BJ (cell line): ENCODE measurements around the gene ARHGAP26. TPM values are rescaled to one million over a fixed set of nuclear protein-coding genes. Genes with fewer than 3 reads are reported as not detected.

Source experiments
- CTCF ChIA-PET: fragments of 350-600 bp; formaldehyde crosslinking; extraction: SDS; loops from one replicate; lab custom pipeline; 2021; ENCODE audit warnings: antibody characterized with exemption, inconsistent platforms; lab: Yijun Ruan, JAX
- POLR2A ChIA-PET: fragments of 300-600 bp; sonication (Branson Sonifier 250); formaldehyde crosslinking; extraction: SDS; loops from one replicate; lab custom pipeline; 2021; ENCODE audit warnings: antibody characterized with exemption; lab: Charles Lee
- DNase-seq: peaks from one replicate; pipeline ENCODE4 v3.0.0-alpha.2; 2011; ENCODE audit warnings: low read depth
- H3K27me3 ChIP-seq: 2 replicates; pipeline ENCODE4 v1.6.0; 2011; ENCODE audit warnings: low read length; ENCODE audit not compliant: control insufficient read depth, insufficient read depth
- H3K36me3 ChIP-seq: 2 replicates; pipeline ENCODE4 v1.5.1; 2011; ENCODE audit warnings: low read length; ENCODE audit not compliant: control insufficient read depth, insufficient read depth
- H3K4me3 ChIP-seq: 2 replicates; pipeline ENCODE4 v1.5.1; 2011; ENCODE audit warnings: low read depth, mild to moderate bottlenecking, control low read depth, low read length
- CTCF ChIP-seq: IDR thresholded peaks from 2 replicates; pipeline ENCODE4 v1.5.1; 2011; ENCODE audit warnings: low read depth, mild to moderate bottlenecking, control low read depth, inconsistent platforms, low read length, moderate library complexity; ENCODE audit not compliant: insufficient read depth
- polyA plus RNA-seq: library from polyadenylated mRNA; depleted of rRNA; stranded (reverse); fragments of >200 nt; gene quantifications from 2 replicates; pipeline ENCODE4 v1.2.3, GENCODE V29; 2011

Gene ARHGAP26
- polyA plus RNA-seq, 1 experiment = 4.8 TPM

- ChIA-PET CTCF (interaction anchor here (1.5 to 2.8 kb wide), 3 partner anchors 12 to 189 kb away, joined by 3 to 7 read pairs (median 5); no protein-coding TSS in a partner anchor), POLR2A (no interaction called here)
- Histone ChIP-seq H3K27me3 (no peaks in the 10 kb centered on the region; the same call in 1 of the 2 replicates), H3K36me3 (0 out of 2 replicates have a peak, but pooled peaks cover 2% of the 10 kb centered on the region), H3K4me3 (no peak overlapping the region)
- DNase-seq = no peak
- no peak for TF ChIP-seq CTCF
These were observed 132.2 kb downstream of the ARHGAP26 start for GRCh38 chr5:142902186-142902965.

GRCh38 chr5:142904416-142904815 lies 134.2 kb downstream of the ARHGAP26 start:
- no peaks in the 10 kb centered on the region for H3K27me3 ChIP-seq
- POLR2A ChIA-PET = no interaction called here
- no peak overlapping the region for H3K4me3 ChIP-seq
- TF ChIP-seq CTCF = no peak
- 0 out of 2 replicates have a peak, but pooled peaks cover 2% of the 10 kb centered on the region for H3K36me3 ChIP-seq
- CTCF ChIA-PET = interaction anchor here (0.6 to 2.8 kb wide), 3 partner anchors 10 to 191 kb away, joined by 4 to 7 read pairs (median 5); no protein-coding TSS in a partner anchor
- no peak for DNase-seq

GRCh38 chr5:142905348-142905747 lies 135.2 kb downstream of the ARHGAP26 start:
- ChIA-PET CTCF (no interaction called here), POLR2A (no interaction called here)
- TF ChIP-seq CTCF = no peak
- no peaks in the 10 kb centered on the region for H3K27me3 ChIP-seq
- DNase-seq = no peak
- 0 out of 2 replicates have a peak, but pooled peaks cover 2% of the 10 kb centered on the region for H3K36me3 ChIP-seq
- no peak overlapping the region for H3K4me3 ChIP-seq

GRCh38 chr5:142906863-142907671 lies 136.9 kb downstream of the ARHGAP26 start:
- ChIA-PET CTCF (interaction anchor here (1.1 to 2.2 kb wide), 2 partner anchors 19 to 194 kb away, joined by 4 to 8 read pairs; no protein-coding TSS in a partner anchor), POLR2A (no interaction called here)
- Histone ChIP-seq H3K36me3 (0 out of 2 replicates have a peak, but pooled peaks cover 2% of the 10 kb centered on the region), H3K4me3 (no peak overlapping the region), H3K27me3 (no peaks in the 10 kb centered on the region)
- TF ChIP-seq CTCF = no peak
- DNase-seq = no peak
